Measurements from ENCODE around the gene SLC38A9.

Gene SLC38A9

GRCh38 chr5:55577353-55578060 is 134.6 kb downstream of the SLC38A9 start:
- DNase-seq = no peak

GRCh38 chr5:55576661-55577060 is 135.5 kb downstream of the SLC38A9 start:
- DNase-seq = no peak

Measured in DMS 273 treated with DMSO at 0.1 percent for 48 hours (cell line).